HG03097 (cell line): Measurements from ENCODE around the gene TNS3.
"Not testable (repeated sequence)": the region's sequence is repeated elsewhere in the genome, so short reads cannot be mapped to it uniquely, and the experiment has no call there.

Experiments used
- ATAC-seq: cut with Tn5 transposase; IDR thresholded peaks from one replicate; pipeline ENCODE4 v1.9.1; 2021; ENCODE audit not compliant: unreplicated experiment, low FRiP score

The TNS3 gene

DNA sequence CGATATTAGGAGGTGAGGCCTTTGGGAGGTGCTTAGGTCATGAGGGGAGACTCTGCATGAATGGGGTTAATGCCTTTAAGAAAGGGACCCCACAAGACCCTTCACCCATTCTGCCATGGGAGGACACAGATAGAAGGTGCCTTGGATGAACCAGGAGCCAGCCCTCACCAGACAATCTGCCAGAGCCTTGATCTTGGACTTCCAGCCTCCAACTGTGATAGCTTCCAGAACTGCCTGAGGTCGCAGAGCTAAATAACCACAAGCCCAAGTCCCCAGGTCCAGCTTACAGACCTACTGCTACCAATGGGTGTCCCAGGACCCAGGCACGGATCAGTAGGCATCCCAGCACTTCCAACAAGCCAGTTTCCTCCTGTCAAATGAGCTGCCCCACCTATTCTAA, 37.5 kb downstream of the TNS3 start:
- ATAC-seq, result no peak

DNA sequence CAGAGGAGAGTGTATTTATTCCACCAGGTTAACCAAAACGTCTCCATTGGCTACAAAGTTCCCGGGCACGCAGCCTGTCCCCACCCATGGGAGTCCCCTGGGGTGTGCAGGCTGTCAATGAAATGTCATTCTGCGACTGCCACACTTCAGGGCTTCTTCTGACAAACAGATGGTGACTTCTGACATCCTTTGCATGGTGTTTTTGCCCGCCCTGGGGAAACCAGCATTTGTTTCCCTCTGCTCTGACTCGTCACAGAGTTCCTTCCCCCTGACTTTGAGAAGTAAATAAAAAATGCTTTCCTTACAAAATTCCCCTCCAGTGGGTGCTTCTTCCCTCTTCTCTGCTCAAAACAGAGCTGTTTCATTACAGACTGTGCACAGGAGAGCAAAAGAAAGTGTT, 38.2 kb downstream of the TNS3 start:
- no peak for ATAC-seq

DNA sequence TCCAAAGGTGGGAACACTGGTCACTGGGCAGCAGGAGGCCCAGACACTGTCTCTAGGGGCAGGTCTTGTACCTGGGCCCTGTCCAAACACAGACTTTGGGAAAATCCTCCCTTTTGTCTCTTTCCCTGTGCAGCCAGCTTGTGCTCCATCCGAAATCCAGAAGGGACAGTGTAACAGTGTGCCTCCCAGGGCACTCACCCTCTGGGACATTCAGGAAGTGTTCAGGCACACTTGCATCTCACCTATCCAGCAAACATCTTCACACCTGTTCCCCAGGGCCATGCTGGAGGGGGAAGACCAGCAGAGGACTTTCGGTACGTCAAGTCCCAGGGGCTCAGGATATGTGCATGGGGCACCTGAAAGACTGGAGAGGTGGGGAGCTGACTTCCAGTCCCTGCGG, 38.9 kb downstream of the TNS3 start:
- ATAC-seq, result no peak

DNA sequence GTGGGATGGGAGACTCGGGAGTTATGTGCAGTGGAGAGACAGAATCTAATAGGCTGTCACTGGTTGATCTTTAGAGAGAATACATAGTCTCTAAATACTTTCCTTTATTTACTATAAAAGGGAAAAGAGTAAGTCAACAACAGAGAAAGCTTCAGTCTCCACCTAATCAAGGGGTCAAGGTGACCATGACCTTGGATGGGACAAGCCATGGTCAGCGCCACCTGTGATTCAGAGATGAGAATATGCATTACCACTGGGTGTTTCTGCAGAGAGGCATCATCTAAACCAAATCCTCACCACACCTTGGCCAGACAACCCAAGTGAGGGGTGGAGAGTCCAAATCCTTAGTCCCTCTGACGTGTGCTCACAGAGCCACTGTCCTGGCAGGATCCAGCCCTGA, 39.9 kb downstream of the TNS3 start:
- no peak for ATAC-seq

DNA sequence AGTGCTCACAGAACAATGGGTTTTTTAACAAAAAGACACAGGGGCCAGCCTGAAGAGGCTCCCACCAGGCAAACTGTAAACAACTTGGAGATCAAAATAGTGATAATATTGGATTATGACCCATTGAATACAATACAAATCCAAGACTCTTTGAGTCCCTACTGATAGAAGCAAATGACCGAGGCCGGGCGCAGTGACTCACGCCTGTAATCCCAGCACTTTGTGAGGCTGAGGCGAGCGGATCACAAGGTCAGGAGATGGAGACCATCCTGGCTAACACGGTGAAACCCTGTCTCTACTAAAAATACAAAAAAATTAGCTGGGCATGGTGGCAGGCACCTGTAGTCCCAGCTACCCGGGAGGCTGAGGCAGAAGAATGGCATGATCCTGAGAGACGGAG, 40.4 kb downstream of the TNS3 start:
- ATAC-seq, result not testable (repeated sequence)

DNA sequence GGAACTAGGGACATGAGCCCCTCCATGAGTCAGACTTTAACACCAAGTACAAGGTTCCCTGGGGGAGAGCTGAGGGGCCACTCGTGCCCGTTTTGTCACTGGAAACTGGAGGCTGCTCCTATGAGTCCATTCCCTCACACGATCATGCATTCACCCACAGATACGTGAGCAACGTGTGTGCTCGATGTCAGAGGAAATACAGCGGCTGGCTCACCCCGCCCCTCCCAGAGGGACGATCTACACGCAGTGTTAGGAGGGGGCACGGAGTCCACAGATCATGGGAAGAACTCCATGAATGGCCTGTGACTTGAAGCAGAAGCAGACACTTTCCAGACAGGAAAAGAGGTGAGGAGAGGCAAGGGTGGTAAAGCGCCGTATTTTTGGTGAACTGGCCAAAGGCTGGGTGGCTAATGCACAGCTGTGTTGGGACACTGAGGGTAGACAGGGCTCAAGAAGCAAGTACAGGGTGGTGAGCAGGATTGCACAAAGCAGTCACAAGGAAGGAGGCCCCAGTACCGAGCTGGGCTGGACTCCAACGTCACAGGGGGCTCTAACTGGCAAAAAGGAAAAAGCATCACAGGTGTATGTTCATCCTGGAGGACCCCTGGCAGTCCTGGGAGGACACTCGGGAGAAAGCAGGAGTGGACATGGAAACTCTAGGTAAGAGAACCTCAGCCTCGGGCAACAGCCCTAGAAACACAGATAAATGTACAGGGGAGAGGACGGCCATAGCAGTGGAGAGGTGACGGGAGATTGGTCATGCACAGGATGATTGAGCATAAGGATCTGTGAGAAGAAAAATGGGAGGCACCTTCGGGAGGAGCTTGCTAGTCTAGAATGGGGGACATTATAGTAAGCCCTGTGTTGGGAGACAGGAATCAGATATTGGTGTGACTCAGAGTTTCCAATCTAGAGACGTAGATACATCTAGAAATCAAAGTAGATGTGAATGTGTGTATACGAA, 41.2 kb downstream of the TNS3 start:
- ATAC-seq, result no peak

DNA sequence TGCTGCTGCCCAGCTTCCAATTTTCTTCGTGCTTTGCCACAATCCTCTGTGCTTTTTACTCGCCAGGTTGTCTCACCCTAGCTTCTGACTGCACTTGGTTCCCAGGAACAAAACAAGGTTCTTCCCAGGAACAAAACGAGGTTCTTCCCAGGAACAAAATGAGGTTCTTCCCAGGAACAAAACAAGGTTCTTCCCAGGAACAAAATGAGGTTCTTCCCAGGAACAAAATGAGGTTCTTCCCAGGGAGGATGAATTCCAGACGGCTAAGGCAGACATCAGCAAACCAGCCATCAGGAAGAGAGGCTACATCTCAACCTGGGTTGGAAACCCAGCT, 41.9 kb downstream of the TNS3 start:
- no peak for ATAC-seq

DNA sequence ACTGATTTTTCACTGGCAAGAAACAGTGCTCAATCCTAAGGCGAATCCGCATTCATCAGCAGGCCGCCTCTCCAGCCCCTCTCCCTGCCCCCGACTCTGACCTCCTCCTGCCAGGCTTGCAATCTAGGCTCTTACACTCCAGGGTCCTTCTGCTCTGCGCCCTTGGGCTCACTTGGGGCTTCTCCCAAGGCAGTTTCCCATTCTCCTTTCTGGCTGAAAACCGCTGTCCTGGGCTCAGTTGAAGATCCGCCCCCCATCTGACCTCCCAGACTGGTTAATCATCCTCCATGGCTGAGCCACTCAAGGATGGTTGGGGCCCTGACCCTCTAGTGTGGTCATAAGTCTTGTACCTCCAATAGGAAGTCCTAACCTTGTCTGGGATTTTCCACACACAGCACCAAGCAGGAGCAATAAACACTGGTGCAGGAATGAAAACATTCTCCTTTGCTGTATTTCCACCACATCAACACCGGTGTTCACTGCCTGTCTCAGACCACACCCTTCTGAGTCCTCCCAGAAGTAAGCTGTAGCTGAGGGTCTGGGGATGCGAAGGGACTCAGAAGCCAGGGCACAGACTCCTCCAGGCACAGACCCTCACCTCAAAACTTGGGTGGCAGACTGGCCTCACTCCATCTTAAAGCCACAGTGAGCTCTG, 42.4 kb downstream of the TNS3 start:
- ATAC-seq, result no peak

DNA sequence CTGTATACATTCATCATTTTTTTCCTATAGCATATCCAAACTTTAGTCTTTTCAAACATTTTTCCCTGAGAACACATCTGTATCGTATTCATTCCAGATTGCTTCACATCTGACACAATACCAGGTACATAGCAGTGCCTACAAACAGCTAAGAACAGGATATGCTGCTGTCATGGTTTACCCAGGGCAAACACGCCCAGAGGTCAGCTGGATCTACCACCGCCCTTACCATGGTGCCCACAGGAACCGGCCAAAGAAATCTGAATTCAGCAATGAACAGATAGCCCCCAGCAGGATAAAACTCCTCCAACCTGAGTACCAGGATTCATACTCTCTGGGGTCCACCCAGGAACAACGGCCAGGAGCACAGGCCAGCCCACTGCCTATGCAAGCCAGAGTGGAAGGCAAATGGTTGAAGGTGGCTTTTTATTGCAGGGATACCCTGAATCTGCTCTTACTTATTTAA, 43.0 kb downstream of the TNS3 start:
- no peak for ATAC-seq

DNA sequence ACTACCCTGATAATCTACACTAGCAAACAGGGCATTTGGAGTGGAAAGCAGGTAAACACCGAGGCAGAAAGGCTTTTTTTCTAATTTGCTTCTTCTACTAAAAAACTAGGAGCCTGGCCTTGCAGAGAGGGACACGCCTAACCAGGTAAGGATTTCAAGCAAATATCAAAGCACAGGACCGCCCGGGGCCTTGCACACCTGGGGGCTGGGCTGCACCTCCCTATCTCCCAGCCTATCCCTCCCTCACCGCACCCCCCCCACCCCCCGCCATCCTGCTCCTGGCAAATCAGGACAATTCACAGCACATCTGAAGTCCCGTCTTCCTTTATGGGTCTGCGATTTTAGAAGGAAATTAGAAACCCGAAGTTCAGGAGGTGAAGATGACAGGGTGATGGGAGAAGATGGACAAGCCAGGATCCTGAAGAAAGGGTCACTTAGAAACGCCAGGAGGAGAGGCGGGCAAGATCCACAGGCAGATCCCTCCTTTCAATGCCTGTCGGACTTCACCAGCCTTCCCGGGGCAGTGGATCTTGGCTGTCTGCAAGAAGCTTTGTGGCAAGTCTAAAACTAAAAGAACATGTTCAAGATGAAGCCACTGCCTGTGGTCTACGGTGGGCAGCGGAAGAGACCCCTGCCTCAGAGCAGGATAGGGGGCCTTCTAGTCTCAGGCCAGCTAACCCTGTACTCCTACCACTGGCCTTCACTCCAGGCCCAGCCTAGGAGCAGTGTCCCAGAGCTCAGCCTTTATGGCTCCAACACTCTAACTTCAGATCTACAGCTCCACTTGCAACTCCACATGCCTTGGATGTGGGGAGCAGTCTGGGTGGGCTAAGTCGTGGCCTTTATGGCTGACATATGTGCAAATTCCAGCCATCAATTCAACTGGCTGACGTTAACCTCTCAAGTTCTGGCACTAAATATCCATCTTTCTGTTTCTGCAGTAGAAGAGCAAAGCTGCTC, 43.9 kb downstream of the TNS3 start:
- no peak for ATAC-seq

DNA sequence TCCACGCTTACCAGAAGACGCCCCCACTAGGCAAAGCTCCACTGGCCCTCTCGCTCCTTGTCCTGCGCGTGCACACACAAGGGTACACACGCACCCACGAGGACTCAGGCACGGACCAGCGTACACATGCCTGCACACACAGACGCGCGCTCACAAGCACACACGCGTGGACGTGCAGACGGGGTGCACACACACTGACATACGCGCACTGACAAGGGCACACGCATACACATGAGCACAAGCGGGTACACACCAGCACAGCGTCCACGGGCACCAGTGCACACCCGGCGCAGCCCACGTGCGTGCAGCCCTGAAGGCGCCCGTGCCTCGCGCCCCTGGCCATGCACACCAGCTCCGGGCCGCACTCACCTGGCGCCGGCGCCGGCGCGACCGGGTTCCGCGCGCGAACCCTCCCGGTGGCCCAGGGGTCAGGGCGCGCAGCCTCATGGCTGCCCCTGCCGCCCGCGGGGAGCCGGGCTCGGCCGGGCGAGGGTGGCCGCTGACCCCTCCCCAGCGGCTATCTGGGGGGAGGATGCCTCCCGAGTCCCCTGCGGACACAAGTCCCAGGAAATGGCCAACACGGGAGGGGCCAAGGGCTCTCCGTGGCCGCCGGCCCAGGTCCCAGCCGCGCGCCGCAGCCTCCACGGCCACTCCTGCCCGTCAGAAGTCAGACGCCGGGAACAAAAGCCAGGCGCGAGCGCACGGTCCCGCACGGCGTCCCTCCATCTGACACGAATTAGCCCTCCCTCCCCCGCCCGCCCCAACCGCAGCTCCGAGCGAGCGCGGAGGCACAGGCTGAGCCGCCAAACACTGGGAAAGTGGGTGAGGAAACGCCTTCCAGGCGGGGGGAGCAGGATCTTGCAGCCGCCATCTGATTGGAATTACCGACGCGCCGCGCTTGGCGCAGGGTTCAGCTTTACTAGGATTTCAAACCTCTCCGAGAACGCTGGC, 45.0 kb downstream of the TNS3 start:
- ATAC-seq, result no peak

DNA sequence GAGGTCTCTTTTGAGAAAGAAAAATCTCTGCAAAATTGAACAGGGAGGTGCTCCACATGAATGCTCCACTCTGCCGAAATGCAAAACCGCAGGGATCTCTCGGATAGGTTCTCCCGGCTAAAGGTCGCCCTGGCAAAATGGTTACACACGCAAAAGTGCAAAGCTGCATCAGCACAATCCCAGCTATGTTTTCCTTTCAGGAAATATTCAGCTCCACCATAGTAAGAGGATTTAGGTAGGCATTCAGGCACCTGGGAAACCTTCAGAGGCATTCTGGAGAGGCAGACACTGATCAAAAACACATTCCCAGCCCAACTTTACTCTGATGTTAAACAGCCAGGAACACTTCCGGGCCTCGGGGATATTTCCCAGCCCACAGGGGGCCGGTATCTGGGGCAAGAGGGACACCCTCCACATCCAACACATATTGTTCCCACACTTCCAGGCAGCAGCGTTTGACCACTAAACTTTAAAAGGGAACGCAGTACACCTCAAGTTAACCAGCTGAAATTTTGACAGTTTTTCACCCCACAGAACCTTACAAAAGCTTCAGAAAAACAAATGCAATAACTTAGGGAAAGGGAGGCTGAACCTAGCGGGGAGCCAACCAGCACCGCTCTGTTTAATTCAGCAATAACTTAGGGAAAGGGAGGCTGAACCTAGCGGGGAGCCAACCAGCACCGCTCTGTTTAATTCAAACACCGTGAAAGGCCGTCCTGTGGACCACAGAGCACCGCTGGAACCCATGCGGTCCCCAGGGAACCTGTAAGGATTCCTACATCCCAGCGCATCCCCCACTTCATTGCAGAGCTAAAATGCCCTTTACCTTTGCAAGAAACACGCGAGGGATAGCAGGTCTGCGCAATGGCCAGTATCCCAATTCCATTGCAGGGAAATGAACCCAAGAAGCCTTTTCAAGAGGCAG, 45.9 kb downstream of the TNS3 start:
- no peak for ATAC-seq

DNA sequence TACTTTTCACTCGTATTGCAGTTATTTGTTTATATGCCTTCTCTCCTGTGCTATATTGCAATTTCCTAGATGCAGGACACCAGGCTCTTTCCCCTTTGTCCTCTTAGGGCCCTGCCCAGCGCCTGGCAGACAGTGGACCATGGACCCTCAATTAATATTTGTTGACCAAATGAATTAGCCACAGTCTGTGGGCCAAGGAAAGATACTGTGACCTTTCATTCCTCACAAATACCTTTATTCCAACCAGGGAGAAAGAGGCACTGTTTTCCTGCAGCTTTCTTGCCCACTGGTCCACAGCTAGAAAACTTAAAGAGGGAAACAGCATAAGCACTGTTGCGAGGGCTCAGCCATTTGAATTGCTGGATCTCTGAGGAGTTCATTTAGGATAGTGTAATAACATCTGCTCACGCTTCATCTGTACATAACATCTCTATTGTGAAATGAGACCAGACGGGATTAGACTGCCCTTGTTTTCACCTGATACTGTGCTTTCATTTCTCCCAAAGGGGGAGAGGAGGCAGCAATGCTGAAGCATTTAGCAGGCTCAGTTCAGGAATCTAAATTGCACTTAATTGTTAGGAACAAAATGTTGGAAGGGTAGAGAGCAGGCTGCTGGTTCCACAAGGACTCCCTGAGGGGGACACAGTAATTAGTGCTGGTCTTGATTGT, 46.7 kb downstream of the TNS3 start:
- no peak for ATAC-seq

DNA sequence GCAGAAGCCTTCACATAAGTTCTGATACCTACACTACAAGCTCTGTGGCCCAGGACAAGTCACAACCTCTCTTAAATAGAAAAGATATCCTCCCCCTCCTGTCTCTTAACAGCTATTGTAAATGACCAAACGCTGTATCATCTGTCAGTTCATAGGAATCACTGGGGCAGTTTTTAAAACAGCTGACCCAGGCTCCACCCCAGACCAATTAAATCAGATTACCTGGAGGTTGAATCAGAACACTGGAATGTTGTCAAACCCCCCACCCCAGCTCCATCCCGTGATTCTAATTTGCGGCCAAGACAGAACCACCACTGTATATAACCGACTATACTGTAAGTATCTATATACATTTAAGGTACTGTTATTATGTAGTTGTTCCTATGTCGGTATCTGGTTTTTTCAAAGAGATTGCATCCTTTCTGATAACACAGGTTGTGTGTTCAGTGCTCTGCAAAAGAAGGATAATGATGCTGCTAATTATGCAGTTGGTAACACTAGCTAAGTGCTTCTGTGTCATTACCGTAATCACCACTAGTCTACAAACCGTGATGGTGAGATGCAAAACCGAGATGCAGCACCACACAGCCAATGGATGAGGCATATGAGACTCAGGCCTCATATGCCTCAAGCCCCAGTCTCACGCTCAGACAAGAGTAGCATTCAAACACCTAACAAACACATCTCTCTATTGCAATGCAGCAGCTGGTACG, 47.4 kb downstream of the TNS3 start:
- no peak for ATAC-seq

DNA sequence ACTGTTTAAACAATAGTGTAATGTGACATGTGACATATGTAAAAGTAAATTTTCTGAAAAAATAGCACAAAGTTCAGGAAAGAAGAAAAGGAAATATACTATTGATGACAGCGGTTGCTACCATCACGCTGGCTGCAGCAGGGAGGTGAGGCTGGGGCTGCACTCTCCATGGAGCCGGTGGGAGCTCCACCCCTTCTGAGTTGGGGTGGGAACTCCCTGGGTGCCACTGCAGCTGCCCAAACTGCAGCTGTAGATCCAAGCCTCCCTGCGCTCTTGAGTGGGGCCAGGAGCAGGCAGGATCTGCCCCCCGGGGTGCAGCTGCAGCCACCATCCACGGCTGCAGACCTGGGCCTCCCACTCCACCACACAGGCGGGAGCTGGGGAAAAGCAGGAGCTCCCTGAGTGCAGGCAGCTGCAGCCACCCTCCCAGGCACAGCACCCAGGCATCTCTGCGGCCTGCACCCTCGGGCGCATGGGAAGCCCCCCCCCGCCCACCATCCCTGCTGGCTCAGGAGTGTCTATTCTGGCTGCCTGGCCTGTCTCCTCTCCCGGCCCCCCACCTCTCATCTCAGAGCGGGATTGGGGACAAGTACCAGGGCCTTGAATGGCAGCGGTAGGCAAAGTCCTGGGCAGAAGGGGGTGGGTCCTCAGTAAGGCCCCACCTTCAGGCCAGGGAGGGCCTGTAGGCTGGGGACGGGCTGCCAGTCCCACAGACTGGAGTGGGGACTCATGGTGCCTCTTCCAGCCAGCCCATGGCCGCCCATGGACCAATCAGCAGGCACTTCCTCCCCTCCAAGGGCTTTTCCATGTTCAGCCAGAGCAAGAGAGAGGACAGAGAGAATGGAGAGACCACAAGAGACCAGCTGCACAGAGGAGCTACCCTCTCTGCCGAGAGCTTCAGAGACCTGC, 50.1 kb downstream of the TNS3 start:
- ATAC-seq, result no peak

DNA sequence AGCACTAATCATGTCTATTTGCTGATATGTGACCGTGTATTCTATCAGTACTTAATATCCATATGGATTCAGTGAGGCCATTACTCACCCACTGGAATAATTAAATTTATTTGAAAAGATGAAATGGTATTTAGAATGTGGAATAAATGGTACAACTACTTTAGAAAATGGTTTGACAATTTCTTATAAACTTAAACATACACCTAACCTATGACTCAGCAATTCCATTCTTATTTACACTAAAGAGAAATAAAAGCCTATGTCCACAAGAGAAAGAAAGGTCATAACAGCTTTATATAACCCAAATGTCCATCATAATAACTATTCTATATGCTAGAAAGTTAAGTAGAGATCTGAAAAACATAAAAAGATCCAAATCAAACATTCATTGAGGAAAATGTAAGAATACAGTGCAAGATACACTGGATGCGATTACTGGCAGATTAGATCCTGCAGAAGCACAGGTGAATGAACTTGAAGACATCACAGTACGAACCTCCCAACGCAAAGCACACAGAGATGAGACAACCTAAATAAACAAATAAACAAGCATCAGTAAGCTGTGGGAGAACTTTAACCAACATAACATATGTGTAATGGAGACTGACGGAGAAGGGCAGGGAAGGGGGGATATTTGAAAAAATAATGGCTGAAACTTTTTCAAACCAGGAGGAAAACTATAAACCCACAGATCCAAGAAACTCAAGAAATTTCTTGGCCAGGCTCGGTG, 51.9 kb downstream of the TNS3 start:
- no peak for ATAC-seq
